HG02798 (cell line): ENCODE measurements around the gene SCN8A.
"Not testable (repeated sequence)": the region's sequence is repeated elsewhere in the genome, so short reads cannot be mapped to it uniquely, and the experiment has no call there.

Source experiments
- ATAC-seq: cut with Tn5 transposase; IDR thresholded peaks from one replicate; pipeline ENCODE4 v1.9.1; 2021; ENCODE audit warnings: mild to moderate bottlenecking; ENCODE audit not compliant: unreplicated experiment, poor library complexity

The SCN8A gene

DNA sequence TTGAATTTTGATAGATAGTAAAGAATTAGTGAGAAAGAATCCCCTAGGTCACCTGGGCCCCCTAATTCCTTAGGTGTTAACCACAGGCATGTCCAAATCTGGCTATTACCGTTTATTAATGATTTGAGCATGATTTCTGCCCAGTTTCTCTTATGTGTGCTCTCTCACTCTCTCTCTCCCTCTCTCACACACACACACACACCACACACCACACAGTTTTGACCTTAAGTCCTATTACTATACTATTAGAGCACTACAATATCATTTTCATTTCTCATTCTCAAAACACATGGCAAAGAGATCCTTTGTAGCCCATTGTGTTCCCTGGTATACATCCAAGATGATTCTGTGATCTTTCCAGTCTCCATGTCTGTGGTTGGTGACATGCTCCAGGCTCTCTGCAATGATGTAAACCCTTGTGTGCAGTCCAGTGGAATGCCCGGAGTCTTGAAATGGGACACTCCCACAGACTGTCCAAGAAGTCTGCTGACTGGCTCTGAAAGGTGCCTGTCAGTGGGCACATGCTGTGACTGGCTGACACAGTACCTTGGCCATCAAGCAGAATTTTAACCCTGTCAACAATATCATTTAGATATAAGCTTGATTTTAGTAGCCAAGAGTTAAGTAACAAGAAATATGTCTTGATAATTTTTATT lies 161.3 kb downstream of the SCN8A start:
- ATAC-seq = no peak

DNA sequence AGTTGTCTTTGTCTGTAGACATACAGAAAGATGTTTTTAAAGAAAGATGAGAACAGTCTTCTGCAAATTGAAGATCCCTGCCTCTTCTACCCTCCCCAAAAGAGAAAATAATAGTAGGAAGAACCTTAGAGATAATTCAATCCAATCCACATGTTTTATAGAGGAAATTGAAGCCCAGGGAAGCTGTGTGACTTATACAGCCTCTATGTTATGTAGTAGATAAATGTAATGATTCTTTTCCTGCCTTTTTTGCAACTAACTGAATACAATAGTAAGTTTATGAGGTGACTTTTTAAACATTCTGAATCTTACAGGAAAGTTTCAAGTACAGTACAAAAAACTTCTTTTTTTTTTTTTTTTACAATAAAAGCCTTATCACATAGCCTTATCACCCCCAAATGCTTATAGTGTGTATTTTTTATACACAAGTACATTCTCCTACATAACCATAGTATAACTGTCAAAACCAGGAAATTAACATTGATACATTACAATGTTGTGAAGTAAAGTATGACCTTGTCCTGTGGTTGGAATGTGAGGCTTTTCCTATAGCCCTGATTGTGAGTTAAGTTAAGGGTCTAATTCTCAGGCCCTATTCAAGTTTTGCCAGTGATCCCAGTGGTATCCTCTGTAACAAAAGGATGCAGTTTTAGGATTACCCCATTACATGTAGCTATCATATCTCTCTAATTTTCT lies 163.1 kb downstream of the SCN8A start:
- no peak for ATAC-seq

DNA sequence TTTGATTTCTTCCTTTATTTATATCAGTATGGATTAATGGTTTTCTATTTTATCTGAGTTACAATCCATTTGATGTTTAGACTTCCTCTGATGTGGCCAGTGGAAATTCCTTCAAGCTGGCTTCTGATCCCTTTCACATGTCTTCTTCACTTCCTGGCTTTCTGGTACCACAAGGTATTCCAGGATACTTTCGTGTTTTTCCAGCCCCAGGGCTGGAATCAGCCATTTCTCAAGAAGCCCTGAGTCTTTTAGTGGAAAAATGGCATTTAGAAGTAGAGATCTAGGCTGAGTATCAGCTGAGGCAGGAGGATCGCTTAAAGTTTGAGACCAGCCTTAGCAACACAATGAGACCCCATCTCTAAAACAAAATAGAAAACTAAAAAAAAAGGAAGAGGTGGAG lies 164.2 kb downstream of the SCN8A start:
- no peak for ATAC-seq

DNA sequence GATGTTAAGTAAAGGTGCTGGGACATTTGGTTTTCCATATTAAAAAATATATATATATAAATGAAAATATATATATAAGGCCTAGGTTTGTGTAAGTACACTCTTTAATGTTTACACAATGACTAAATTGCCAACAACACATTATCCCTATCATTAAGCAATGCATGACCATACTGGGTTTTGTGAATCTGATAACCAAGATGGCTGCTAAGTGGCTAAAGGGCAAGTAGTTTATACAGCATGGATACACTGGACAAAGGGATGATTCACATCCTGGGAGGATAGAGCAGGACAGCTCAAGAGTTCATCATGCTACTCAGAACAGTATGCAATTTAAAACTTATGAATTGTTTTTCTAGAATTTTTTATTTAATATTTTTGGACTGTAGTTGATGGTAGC lies 168.1 kb downstream of the SCN8A start:
- no peak for ATAC-seq

DNA sequence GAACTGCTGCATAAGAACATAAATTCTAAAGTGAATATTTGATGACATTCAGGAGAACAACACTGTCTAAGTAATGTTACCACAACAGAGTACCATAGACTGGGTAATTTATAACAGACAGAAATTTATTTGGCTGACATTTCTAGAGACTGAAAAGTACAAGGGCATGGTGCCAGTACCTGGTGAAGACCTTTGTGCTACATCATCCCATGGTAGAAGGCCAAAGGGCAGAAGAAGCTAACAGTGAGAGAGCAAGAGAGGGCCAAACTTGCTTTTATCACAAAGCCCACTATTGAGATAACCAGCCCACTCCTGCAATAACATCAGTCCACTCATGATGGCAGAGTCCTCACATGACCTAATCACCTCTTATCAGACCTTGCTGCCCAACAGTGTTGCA lies 168.7 kb downstream of the SCN8A start:
- no peak for ATAC-seq

DNA sequence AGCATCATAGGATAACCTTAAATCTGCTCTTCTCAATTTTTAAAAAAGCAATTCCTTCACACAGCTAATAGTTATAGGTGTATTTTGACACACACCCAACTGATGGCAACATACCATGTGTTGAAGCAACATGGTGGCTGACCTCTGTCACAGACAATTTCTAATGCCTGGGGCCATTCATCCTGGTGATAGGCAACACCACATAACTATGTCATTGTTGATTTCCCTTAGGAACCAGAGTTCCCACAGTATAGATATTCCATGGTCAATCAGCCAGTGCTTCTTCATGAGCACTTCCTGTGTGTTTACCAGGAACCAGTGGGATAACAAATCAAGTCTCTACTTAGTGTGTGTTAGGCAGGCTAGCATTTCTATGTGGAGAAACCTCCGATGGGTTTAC lies 169.2 kb downstream of the SCN8A start:
- ATAC-seq = no peak

DNA sequence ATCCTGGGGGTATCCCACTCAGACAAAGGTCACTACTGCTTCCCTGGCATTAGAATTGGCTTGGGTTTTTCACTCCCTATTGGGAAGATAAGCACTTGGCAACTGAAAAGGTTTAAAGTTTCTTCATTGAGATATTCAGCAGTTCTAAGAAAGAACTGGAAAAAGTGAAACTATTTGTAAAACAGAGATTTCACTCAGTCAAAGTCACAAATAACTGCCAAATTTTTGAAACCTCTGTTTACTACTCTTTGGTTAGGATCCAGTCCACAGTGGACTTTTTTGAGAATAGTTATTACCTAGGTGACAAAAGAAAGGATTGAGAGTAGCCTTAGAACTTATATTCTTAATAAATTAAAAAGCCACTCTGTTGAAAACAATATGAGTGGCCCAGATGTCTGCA lies 172.7 kb downstream of the SCN8A start:
- ATAC-seq = no peak

DNA sequence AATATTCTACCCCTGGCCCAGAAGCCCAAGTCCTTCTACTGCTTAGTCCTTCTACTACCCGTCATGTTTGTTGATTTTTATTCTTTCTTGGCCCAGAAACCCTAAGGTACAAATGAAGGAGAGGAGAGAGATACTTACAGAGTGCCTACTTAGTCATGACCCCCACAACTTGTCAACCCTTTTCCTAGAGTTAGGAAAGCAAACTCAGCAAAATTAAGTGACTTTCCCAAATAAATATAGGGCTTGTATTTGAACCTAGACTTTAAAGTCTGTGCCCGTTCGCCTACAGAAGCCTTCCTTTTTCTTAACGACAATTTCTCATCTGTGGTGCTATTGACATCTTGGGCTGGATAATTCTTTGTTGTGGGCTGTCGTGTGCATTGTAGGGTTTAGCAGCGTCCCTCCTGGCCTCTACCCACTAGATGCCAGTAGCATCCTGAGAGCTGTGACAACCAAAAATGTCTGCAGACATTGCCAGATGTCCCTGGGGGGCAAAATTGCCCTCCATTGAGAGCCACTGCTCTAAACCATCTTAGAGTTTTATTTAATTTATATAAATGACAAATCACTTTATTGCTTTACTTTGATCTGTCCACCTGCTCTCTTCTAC lies 175.1 kb downstream of the SCN8A start:
- no peak for ATAC-seq

DNA sequence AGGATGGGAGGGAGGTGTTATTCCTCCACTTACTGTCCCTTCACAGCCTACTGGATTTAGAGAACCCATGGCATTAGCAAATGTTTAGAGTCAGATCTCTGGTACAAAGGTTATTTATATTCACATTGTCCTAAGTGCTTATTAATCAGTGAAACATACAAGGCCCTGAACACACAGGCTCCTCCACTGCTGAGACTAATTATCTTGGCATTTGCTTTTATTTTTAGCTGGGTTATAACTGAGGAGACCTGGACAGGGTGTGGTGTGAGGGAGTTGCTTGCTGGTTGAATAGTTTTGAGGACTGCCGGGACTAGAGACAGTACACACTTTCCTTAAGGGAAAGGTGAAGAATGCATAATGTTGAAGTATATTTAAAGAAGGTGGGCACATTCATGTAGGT lies 180.0 kb downstream of the SCN8A start:
- no peak for ATAC-seq

DNA sequence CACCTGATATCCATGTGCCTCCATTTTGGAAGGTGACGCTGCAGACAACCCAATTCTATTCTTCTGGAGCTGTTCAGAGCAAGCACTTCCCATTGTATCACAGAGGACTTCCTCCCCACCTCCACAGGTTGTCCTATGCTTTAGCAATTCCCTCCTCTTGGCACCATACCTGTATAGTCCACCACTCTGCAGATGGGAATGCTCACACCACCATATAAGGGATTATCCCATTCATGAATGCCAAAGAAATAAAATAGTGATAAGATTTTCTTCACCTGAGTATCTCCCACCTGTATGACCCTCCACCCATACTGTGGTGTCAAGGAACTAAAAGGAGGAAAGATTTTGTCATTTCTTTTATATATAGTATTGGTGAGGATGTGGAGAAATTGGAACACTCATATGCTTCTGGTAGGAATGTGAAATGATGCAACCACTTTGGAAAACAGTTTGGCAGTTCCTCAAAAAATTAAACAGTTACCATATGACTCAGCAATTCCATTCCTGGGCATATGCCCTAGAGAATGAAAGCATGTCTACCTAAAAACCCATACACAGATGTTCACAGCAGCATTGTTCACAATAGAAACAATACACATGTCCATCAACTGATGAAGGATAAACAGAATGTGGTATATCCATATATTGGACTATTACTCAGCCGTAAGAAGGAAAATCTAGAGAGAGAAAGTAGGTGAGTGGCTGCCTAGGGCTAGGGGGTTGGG lies 182.3 kb downstream of the SCN8A start:
- no peak for ATAC-seq

DNA sequence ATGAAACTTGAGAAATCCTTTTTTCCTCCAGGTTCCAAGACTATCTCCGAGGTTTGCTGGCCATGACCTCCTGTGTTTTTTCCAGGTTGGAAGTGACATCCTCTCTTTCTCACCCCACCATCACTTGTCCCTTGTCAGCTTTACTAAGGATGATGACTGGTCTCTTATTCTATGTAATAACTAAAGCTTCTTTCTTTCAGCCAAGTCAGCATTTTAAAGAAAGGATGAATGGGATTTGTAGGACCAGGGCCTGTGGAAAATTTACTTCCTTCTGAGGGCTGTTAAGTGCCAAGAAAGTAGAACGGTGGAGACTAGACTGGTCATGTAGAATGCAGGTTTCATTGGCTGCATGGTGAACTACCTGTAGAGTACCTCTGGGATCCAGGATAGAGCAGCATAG lies 183.9 kb downstream of the SCN8A start:
- no peak for ATAC-seq

DNA sequence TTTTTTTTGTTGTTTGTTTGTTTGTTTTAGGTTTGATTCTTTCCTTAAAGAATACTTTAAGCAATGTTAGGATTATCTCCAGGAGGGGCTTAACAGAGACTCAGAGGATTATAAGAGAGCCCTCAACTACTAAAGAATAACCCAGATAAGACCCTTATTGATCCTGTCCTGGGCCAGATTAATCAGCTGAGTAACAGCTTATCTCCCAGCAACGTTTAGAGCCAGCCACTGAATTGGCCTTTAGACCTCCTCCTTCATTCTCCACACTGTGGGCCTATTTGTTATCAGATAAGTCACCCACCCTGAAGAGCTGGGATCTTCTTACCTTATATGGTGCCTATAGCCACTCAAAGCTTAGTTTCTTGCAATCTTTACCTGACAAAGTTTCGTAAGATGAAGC lies 186.4 kb downstream of the SCN8A start:
- no peak for ATAC-seq

DNA sequence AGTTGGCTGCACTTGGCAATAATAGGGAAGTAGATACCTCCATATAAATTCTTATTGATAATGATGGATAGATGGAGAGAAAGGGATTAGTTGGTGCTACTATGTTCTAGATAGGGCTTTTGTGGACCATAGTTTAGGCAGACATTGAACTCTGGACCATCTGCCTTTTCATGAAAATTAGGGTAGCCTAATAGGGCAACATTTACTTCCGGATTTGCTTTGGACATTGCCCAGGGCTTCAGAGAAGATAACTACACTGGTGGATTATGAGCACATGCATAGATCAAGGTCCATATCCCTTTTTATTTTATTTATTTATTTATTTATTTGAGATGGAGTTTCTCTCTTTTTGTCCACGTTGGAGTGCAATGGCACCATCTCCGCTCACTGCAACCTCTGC lies 186.9 kb downstream of the SCN8A start:
- no peak for ATAC-seq

DNA sequence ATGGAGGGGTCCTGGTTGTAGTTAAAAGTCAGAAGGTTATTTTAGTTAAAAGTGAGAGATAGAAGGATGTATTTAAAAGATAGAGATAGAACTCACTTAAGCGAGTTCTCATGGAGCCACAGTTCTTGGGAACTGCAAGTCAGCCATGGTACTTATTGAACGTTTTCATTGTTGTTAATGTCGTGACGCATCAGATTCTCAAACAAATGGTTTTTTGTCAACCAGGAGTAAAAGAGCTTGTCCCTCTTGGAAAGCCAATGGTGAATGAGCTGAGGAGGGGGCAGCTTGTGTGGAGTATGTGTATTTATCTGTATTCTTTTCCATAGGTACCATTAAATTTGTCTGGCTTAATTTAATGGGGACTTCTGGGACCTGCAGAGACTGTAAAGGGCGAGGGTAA lies 188.8 kb downstream of the SCN8A start:
- ATAC-seq = no peak

DNA sequence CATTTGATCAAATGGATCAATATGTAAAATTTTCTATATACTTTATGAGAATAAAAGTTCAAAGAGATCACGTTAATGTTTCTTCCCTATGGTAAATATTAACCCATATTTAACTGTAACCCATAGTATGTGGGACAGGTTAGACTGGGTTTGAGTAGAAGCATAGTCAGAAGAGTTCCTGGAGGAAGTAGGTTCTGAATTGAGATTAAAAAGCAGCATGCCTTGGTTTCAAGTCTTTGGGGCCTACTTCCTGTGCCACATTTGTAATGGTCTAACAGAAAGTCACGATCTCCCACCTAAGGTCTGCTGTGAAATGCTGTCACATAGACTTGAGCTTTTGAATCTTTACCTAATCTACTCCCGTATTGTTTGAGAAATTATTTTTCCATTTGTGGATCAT lies 193.7 kb downstream of the SCN8A start:
- ATAC-seq = no peak

DNA sequence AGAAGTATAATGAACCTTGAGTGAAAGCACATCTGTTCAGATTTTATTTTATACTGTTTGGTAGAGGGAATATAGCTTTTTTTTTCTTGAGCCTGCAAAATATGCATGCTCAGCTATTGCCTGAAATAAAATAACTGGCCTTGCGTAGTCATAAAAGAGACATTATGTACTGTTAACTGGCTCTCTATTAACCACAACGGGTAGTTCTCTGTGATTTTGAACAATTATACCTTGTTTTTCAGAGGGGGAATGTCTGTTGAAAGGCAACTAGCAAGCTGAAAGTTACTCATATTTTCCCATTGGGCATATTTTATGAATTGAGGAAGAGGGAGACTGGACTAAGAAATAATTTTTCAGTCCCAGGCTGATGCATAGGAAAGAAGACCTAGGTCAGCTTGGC lies 194.9 kb downstream of the SCN8A start:
- no peak for ATAC-seq

DNA sequence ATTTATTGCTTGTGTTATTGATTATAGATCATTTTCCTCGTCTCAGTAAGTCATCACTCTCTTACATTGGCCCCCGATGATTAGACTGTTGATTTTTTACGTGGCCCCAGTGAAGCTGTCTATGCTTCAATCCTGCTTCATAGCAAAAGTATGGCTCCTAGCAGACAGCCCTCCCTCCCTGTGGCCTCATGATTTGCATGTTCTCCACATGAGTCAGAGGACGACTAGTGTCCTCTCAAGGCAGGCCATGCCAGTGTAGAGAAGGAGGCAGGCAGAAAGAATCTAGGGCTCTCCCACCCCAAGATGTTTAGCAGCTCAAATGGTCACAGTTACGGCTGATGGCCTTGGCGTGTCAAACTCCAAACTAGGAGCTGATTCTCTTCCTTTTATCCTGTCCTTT lies 197.8 kb downstream of the SCN8A start:
- no peak for ATAC-seq

DNA sequence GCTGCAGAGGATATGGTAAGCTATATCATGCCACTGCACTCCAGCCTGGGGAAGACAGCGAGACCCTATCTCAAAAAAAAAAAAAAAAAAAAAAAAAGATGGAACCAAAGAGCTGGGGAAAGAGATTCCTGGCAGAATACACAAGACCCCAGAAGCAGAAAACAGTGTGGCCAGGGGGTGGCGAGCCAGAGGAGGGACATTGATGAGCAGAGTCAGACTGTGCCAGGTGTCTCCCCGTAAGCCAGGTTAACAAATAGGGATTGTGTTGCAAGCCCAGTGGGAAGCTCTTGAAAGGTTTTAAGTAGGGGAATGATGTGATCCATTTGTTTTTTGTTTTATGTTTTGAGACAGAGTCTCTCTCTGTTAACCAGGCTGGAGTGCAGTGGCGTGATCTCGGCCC lies 201.4 kb downstream of the SCN8A start:
- no peak for ATAC-seq

DNA sequence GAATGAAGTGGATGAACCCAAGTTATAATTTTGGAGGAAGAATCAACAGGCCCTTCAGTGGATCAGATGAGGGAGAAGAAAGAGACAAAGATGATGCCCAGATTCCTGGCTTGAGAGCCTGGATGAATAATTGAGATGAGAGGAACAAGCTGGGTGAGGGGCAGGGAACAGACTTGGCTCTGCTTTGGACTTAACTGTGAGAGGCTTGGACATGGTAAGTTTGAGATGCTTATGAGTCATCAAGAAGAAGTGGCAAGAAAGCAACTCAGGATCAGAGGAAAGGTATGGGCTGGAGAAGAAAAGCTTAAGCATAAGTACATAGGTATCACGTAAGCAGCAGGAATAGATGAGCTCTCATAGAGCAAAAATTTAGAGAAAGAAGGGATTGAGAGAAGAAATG lies 202.2 kb downstream of the SCN8A start:
- no peak for ATAC-seq

DNA sequence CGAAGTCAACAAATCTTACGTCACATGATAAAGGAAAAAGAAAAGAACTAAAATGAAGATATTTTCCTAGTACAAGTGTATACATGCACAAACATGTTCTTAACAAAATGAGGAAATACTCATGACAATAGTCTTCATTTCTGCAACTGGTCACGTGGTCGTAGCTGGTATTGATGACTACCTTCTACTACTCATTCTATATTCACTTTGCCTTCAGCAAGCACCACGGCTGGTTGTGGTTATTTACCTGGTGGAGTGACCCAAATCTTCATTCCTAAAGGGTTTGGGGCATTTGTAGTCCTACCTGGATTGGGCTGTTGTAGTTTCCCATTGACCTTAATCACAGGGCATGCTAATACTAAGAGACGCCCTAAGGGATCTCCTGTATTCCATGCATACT lies 206.3 kb downstream of the SCN8A start:
- ATAC-seq = no peak

DNA sequence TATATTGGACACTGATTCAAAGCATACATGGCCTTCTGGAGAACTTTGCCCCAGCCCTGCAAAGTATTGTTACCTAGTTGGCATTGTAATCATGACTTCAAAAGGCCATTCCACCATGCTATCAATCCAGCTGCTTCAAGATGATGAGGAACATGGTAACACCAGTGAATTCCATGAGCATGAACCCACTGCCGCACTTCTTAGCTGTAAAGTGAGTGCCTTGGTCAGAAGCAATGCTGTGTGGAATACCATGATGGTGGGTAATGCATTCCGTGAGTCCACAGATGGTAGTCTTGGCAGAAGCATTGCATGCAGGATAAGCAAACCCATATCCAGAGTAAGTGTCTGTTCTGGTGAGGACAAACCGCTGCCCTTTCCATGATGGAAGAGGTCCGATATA lies 207.0 kb downstream of the SCN8A start:
- ATAC-seq = not testable (repeated sequence)
